GM23338 (cell line): ENCODE data around the gene ZNF398. TPM values are rescaled to one million over a fixed set of nuclear protein-coding genes. Genes with fewer than 3 reads are reported as not detected.

Experiments used
- ATAC-seq: fragments of 200-7000 bp; cut with Tn5 transposase; 3 replicates; pipeline ENCODE4 v1.9.1; 2020
- DNase-seq: peaks from one replicate; pipeline ENCODE4 v3.0.0-alpha.2; 2015; ENCODE audit warnings: low spot score
- H2AFZ ChIP-seq: fragments of 200-600 bp; sonication (generic); 2 replicates; pipeline ENCODE4 v1.8.0; 2016; ENCODE audit warnings: antibody characterized with exemption, mild to moderate bottlenecking, moderate library complexity
- H3F3A ChIP-seq: fragments of 200-600 bp; sonication (generic); replicated peaks from 2 replicates; pipeline ENCODE4 v1.8.0; 2017; ENCODE audit warnings: antibody characterized with exemption, mixed run types, low read depth
- H3K27ac ChIP-seq: fragments of 200-600 bp; sonication (generic); 2 replicates; pipeline ENCODE4 v1.6.1; 2016; ENCODE audit warnings: low read depth
- H3K27me3 ChIP-seq: fragments of 200-600 bp; sonication (generic); 2 replicates; pipeline ENCODE4 v1.8.0; 2016; ENCODE audit warnings: mild to moderate bottlenecking, mixed run types, moderate library complexity; ENCODE audit not compliant: insufficient read depth
- H3K36me3 ChIP-seq: fragments of 200-600 bp; sonication (generic); 2 replicates; pipeline ENCODE4 v1.8.0; 2016; ENCODE audit warnings: mild to moderate bottlenecking; ENCODE audit not compliant: insufficient read depth
- H3K4me1 ChIP-seq: fragments of 200-600 bp; sonication (generic); 2 replicates; pipeline ENCODE4 v1.8.0; 2016; ENCODE audit warnings: mild to moderate bottlenecking, moderate library complexity; ENCODE audit not compliant: insufficient read depth
- H3K4me2 ChIP-seq: fragments of 200-600 bp; sonication (generic); 2 replicates; pipeline ENCODE4 v1.7.1; 2017; ENCODE audit warnings: mixed run types
- H3K4me3 ChIP-seq: fragments of 200-600 bp; sonication (generic); 2 replicates; pipeline ENCODE4 v1.6.1; 2016; ENCODE audit warnings: mixed run types
- H3K79me2 ChIP-seq: fragments of 200-600 bp; sonication (generic); replicated peaks from 2 replicates; pipeline ENCODE4 v1.8.0; 2017; ENCODE audit warnings: mild to moderate bottlenecking; ENCODE audit not compliant: insufficient read depth
- H3K9me2 ChIP-seq: fragments of 200-600 bp; sonication (generic); 2 replicates; pipeline ENCODE4 v1.8.0; 2017; ENCODE audit not compliant: insufficient read depth
- H4K20me1 ChIP-seq: fragments of 200-600 bp; sonication (generic); replicated peaks from 2 replicates; pipeline ENCODE4 v1.8.0; 2017; ENCODE audit warnings: mild to moderate bottlenecking; ENCODE audit not compliant: insufficient read depth
- H3K27ac Mint-ChIP-seq: 2 replicates; pipeline ENCODE4 v1.8.0; 2020; ENCODE audit warnings: inconsistent platforms, mild to moderate bottlenecking, moderate library complexity, mixed read lengths
- H3K27me3 Mint-ChIP-seq: 3 replicates; pipeline ENCODE4 v1.8.0; 2022; ENCODE audit warnings: low read depth, mild to moderate bottlenecking, moderate library complexity, mixed read lengths, inconsistent platforms; ENCODE audit not compliant: insufficient read depth, poor library complexity
- H3K36me3 Mint-ChIP-seq: 3 replicates; pipeline ENCODE4 v1.8.0; 2021; ENCODE audit warnings: low read depth, mild to moderate bottlenecking, inconsistent platforms, moderate library complexity, mixed read lengths
- H3K4me1 Mint-ChIP-seq: 3 replicates; pipeline ENCODE4 v1.8.0; 2020; ENCODE audit warnings: mild to moderate bottlenecking, inconsistent platforms, mixed read lengths
- H3K4me3 Mint-ChIP-seq: 3 replicates; pipeline ENCODE4 v1.8.0; 2021; ENCODE audit warnings: moderate library complexity, mild to moderate bottlenecking, inconsistent platforms, mixed read lengths
- H3K9me3 Mint-ChIP-seq: 3 replicates; pipeline ENCODE4 v1.8.0; 2020; ENCODE audit warnings: moderate library complexity, mild to moderate bottlenecking, inconsistent platforms, mixed read lengths
- EZH2 ChIP-seq: fragments of 200-600 bp; sonication (generic); IDR thresholded peaks from one replicate; pipeline ENCODE4 v1.8.0; 2017; ENCODE audit warnings: antibody characterized with exemption, mild to moderate bottlenecking, low read depth; ENCODE audit not compliant: unreplicated experiment
- JUNB ChIP-seq: IDR thresholded peaks from one replicate; pipeline ENCODE4 v1.6.1; 2016; ENCODE audit warnings: antibody characterized with exemption; ENCODE audit not compliant: unreplicated experiment
- STAT1 ChIP-seq: IDR thresholded peaks from one replicate; pipeline ENCODE4 v1.6.1; 2016; ENCODE audit warnings: antibody characterized with exemption; ENCODE audit not compliant: unreplicated experiment
- ZNF114 ChIP-seq: fragments of 250-450 bp; sonication (Bioruptor Pico); IDR thresholded peaks from 2 replicates; pipeline ENCODE4 v1.5.0; 2020; ENCODE audit warnings: mild to moderate bottlenecking, moderate library complexity
- polyA plus RNA-seq: library from polyadenylated mRNA; unstranded; fragments of >200 nt; fragmentation: Nextera tagmentation; extraction: Ambion mirVana; gene quantifications from 2 replicates; pipeline ENCODE4 v1.2.1, GENCODE V29; 2016
- total RNA-seq: library from RNA; depleted of rRNA; stranded (reverse); fragments of >200 nt; shearing (Covaris generic); gene quantifications from 2 replicates; pipeline ENCODE4 v1.2.3, GENCODE V29; 2014
- TF ChIP-seq, protein P1 (sequence below): IDR thresholded peaks from one replicate; pipeline ENCODE4 v1.6.1; 2018; ENCODE audit warnings: antibody characterized with exemption; ENCODE audit not compliant: unreplicated experiment
- TF ChIP-seq, protein P2 (sequence below): IDR thresholded peaks from 2 replicates; pipeline ENCODE4 v1.6.1; 2016; ENCODE audit warnings: antibody characterized with exemption
- TF ChIP-seq, protein P3 (sequence below): fragments of 250-450 bp; sonication (Bioruptor Pico); IDR thresholded peaks from 2 replicates; pipeline ENCODE4 v1.5.0; 2020; ENCODE audit warnings: mild to moderate bottlenecking, moderate library complexity

The ZNF398 gene
- total and polyA plus RNA-seq, 2 experiments from 2014 or later, result 20.7 to 99.6 TPM

DNA sequence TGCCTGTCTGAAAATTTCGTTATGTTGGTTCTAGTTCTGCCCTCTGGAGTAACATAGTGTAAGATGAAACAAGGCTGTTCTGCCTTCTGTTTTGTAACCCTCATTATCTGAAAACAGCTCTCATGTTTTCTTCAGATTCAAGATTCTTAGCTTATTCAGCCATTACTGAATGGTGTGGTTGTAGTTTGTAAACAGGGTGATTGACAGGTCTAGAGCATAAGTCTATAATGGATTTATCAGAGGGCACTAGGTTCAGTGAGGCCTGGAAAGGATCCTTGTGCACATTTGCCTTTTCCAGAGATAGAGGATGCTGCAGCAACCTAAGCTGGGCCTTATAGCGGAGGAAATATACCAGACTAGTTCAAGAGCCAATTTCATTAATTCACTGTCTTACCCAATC lies 6.1 kb downstream of the ZNF398 start:
- DNase-seq, result no peak
- H3K27ac ChIP-seq, result 0 out of 2 replicates have a peak overlapping the region, but pooled peaks have one; percentile 69
- peaks cover 86% of the 10 kb centered on the region for H3K36me3 Mint-ChIP-seq

More for the DNA sequence above, 6.1 kb downstream of the ZNF398 start:
- no peak overlapping the region for H2AFZ ChIP-seq
- peaks cover 99% of the 10 kb centered on the region for H3K79me2 ChIP-seq
- no peak overlapping the region; the same call in 1 of the 2 replicates for H3K27ac Mint-ChIP-seq
- no peak overlapping the region for H3K4me2 ChIP-seq
- H3K9me2 ChIP-seq, result no peaks in the 10 kb centered on the region
- peaks cover 56% of the 10 kb centered on the region for H3K36me3 ChIP-seq
- no peaks in the 10 kb centered on the region for H3K27me3 ChIP-seq
- peaks cover 13% of the 10 kb centered on the region for H3K27me3 Mint-ChIP-seq
- H3K4me1 ChIP-seq, result peaks cover 17% of the 10 kb centered on the region
- peaks cover 68% of the 10 kb centered on the region for H4K20me1 ChIP-seq
- peaks cover 23% of the 10 kb centered on the region for H3K4me1 Mint-ChIP-seq
- no peak for ATAC-seq
- TF ChIP-seq, protein P1, sequence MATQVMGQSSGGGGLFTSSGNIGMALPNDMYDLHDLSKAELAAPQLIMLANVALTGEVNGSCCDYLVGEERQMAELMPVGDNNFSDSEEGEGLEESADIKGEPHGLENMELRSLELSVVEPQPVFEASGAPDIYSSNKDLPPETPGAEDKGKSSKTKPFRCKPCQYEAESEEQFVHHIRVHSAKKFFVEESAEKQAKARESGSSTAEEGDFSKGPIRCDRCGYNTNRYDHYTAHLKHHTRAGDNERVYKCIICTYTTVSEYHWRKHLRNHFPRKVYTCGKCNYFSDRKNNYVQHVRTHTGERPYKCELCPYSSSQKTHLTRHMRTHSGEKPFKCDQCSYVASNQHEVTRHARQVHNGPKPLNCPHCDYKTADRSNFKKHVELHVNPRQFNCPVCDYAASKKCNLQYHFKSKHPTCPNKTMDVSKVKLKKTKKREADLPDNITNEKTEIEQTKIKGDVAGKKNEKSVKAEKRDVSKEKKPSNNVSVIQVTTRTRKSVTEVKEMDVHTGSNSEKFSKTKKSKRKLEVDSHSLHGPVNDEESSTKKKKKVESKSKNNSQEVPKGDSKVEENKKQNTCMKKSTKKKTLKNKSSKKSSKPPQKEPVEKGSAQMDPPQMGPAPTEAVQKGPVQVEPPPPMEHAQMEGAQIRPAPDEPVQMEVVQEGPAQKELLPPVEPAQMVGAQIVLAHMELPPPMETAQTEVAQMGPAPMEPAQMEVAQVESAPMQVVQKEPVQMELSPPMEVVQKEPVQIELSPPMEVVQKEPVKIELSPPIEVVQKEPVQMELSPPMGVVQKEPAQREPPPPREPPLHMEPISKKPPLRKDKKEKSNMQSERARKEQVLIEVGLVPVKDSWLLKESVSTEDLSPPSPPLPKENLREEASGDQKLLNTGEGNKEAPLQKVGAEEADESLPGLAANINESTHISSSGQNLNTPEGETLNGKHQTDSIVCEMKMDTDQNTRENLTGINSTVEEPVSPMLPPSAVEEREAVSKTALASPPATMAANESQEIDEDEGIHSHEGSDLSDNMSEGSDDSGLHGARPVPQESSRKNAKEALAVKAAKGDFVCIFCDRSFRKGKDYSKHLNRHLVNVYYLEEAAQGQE, result no peak
- TF ChIP-seq STAT1 (no peak), ZNF114 (CRISPR knock-in tag) (no peak), JUNB (no peak), EZH2 (no peak)
- TF ChIP-seq, protein P2, sequence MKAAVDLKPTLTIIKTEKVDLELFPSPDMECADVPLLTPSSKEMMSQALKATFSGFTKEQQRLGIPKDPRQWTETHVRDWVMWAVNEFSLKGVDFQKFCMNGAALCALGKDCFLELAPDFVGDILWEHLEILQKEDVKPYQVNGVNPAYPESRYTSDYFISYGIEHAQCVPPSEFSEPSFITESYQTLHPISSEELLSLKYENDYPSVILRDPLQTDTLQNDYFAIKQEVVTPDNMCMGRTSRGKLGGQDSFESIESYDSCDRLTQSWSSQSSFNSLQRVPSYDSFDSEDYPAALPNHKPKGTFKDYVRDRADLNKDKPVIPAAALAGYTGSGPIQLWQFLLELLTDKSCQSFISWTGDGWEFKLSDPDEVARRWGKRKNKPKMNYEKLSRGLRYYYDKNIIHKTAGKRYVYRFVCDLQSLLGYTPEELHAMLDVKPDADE, result no peak
- TF ChIP-seq, protein P3, sequence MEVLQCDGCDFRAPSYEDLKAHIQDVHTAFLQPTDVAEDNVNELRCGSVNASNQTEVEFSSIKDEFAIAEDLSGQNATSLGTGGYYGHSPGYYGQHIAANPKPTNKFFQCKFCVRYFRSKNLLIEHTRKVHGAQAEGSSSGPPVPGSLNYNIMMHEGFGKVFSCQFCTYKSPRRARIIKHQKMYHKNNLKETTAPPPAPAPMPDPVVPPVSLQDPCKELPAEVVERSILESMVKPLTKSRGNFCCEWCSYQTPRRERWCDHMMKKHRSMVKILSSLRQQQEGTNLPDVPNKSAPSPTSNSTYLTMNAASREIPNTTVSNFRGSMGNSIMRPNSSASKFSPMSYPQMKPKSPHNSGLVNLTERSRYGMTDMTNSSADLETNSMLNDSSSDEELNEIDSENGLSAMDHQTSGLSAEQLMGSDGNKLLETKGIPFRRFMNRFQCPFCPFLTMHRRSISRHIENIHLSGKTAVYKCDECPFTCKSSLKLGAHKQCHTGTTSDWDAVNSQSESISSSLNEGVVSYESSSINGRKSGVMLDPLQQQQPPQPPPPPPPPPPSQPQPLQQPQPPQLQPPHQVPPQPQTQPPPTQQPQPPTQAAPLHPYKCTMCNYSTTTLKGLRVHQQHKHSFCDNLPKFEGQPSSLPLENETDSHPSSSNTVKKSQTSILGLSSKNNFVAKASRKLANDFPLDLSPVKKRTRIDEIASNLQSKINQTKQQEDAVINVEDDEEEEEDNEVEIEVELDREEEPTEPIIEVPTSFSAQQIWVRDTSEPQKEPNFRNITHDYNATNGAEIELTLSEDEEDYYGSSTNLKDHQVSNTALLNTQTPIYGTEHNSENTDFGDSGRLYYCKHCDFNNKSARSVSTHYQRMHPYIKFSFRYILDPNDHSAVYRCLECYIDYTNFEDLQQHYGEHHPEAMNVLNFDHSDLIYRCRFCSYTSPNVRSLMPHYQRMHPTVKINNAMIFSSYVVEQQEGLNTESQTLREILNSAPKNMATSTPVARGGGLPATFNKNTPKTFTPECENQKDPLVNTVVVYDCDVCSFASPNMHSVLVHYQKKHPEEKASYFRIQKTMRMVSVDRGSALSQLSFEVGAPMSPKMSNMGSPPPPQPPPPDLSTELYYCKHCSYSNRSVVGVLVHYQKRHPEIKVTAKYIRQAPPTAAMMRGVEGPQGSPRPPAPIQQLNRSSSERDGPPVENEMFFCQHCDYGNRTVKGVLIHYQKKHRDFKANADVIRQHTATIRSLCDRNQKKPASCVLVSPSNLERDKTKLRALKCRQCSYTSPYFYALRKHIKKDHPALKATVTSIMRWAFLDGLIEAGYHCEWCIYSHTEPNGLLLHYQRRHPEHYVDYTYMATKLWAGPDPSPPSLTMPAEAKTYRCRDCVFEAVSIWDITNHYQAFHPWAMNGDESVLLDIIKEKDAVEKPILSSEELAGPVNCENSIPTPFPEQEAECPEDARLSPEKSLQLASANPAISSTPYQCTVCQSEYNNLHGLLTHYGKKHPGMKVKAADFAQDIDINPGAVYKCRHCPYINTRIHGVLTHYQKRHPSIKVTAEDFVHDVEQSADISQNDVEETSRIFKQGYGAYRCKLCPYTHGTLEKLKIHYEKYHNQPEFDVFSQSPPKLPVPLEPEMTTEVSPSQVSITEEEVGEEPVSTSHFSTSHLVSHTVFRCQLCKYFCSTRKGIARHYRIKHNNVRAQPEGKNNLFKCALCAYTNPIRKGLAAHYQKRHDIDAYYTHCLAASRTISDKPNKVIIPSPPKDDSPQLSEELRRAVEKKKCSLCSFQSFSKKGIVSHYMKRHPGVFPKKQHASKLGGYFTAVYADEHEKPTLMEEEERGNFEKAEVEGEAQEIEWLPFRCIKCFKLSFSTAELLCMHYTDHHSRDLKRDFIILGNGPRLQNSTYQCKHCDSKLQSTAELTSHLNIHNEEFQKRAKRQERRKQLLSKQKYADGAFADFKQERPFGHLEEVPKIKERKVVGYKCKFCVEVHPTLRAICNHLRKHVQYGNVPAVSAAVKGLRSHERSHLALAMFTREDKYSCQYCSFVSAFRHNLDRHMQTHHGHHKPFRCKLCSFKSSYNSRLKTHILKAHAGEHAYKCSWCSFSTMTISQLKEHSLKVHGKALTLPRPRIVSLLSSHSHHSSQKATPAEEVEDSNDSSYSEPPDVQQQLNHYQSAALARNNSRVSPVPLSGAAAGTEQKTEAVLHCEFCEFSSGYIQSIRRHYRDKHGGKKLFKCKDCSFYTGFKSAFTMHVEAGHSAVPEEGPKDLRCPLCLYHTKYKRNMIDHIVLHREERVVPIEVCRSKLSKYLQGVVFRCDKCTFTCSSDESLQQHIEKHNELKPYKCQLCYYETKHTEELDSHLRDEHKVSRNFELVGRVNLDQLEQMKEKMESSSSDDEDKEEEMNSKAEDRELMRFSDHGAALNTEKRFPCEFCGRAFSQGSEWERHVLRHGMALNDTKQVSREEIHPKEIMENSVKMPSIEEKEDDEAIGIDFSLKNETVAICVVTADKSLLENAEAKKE (CRISPR knock-in tag), result no peak
- H3K4me3 ChIP-seq, result no peak overlapping the region
- peaks cover 24% of the 10 kb centered on the region for H3F3A ChIP-seq
- peaks cover 5% of the 10 kb centered on the region for H3K9me3 Mint-ChIP-seq
- no peak overlapping the region; the same call in 2 of the 3 replicates for H3K4me3 Mint-ChIP-seq
